HepG2 (cell line): Measurements from ENCODE around the gene HES2. TPM values are rescaled to one million over a fixed set of nuclear protein-coding genes. Genes with fewer than 3 reads are reported as not detected.

Experiments
- ADNP ChIP-seq: sonication (generic); formaldehyde crosslinking; IDR thresholded peaks from 2 replicates; pipeline ENCODE4 v1.4.0; 2020; ENCODE audit warnings: missing genetic modification reagents
- AKAP8 ChIP-seq: sonication (generic); formaldehyde crosslinking; IDR thresholded peaks from 2 replicates; pipeline ENCODE4 v1.5.1; 2020; ENCODE audit warnings: mild to moderate bottlenecking, missing genetic modification reagents
- ARID5B ChIP-seq: IDR thresholded peaks from 2 replicates; pipeline ENCODE4 v1.4.0; 2020; ENCODE audit warnings: mild to moderate bottlenecking, missing genetic modification reagents
- CEBPB ChIP-seq: IDR thresholded peaks from 2 replicates; pipeline ENCODE4 v1.6.1; 2011; ENCODE audit warnings: low read depth, low read length, improper control_type of control experiment, borderline replicate concordance
- DMTF1 ChIP-seq: sonication (generic); formaldehyde crosslinking; IDR thresholded peaks from 2 replicates; pipeline ENCODE4 v1.4.0; 2020; ENCODE audit warnings: mild to moderate bottlenecking, missing genetic modification reagents
- DR1 ChIP-seq: sonication (generic); formaldehyde crosslinking; IDR thresholded peaks from 2 replicates; pipeline ENCODE4 v1.8.0; 2021; ENCODE audit warnings: mild to moderate bottlenecking, missing genetic modification reagents, inconsistent platforms
- ELF1 ChIP-seq: sonication (generic); formaldehyde crosslinking; IDR thresholded peaks from 2 replicates; pipeline ENCODE4 v1.4.0; 2020; ENCODE audit warnings: missing genetic modification reagents
- EP300 ChIP-seq, 3 experiments: sonication (generic) in 1 of 3; formaldehyde crosslinking in 1 of 3; IDR thresholded peaks; 2 replicates each; pipeline versions ENCODE4 v1.5.1 to v1.6.1; 2011 to 2020; ENCODE audit warnings: low read depth in 2 of 3, low read length in 2 of 3, borderline replicate concordance in 1 of 3, improper control_type of control experiment in 1 of 3, mild to moderate bottlenecking in 1 of 3, missing genetic modification reagents in 1 of 3, moderate library complexity in 1 of 3
- ERF ChIP-seq: IDR thresholded peaks from 2 replicates; pipeline ENCODE4 v1.6.1; 2018; ENCODE audit warnings: missing biosample characterization, missing genetic modification reagents
- JARID2 ChIP-seq: sonication (generic); formaldehyde crosslinking; IDR thresholded peaks from 2 replicates; pipeline ENCODE4 v1.8.1; 2023; ENCODE audit warnings: missing genetic modification reagents, inconsistent platforms; ENCODE audit not compliant: insufficient replicate concordance
- MEIS1 ChIP-seq: sonication (generic); formaldehyde crosslinking; IDR thresholded peaks from 2 replicates; pipeline ENCODE4 v1.9.0; 2021; ENCODE audit warnings: mild to moderate bottlenecking, missing genetic modification reagents, moderate library complexity, borderline replicate concordance
- MIXL1 ChIP-seq: IDR thresholded peaks from 2 replicates; pipeline ENCODE4 v1.6.1; 2016
- MXD1 ChIP-seq: sonication (generic); formaldehyde crosslinking; IDR thresholded peaks from 2 replicates; pipeline ENCODE4 v1.4.0; 2020; ENCODE audit warnings: mild to moderate bottlenecking, missing genetic modification reagents
- SNAI1 ChIP-seq: sonication (generic); formaldehyde crosslinking; IDR thresholded peaks from 2 replicates; pipeline ENCODE4 v1.5.0; 2020; ENCODE audit warnings: mild to moderate bottlenecking, missing genetic modification reagents, borderline replicate concordance
- SOX5 ChIP-seq: IDR thresholded peaks from 2 replicates; pipeline ENCODE4 v1.6.1; 2016; ENCODE audit warnings: borderline replicate concordance
- SP1 ChIP-seq, 2 experiments: fragments of 450-650 bp in 1 of 2; sonication (generic) in 1 of 2; formaldehyde crosslinking in 1 of 2; IDR thresholded peaks; 2 replicates each; pipeline versions ENCODE4 v1.4.0 to v1.6.1; 2016 to 2020; ENCODE audit warnings: missing genetic modification reagents in 1 of 2
- SRSF4 ChIP-seq: fragments of 200-400 bp; formaldehyde crosslinking; IDR thresholded peaks from one replicate; pipeline ENCODE4 v1.6.1; 2018; ENCODE audit warnings: mild to moderate bottlenecking, low read depth, low read length, moderate library complexity; ENCODE audit not compliant: poor library complexity, severe bottlenecking
- ZNF124 ChIP-seq: sonication (generic); formaldehyde crosslinking; IDR thresholded peaks from 2 replicates; pipeline ENCODE4 v1.4.0; 2020; ENCODE audit warnings: missing genetic modification reagents
- ZNF432 ChIP-seq: sonication (generic); formaldehyde crosslinking; IDR thresholded peaks from 2 replicates; pipeline ENCODE4 v1.5.0; 2020; ENCODE audit warnings: missing genetic modification reagents, mild to moderate bottlenecking, borderline replicate concordance
- polyA plus RNA-seq, 8 experiments: library from polyadenylated mRNA; depleted of rRNA in 3 of 8; stranded (reverse) in 7 of 8; unstranded in 1 of 8; fragments of >200 nt; fragmentation: Illumina TruSeq in 4 of 8; extraction: Trizol in 4 of 8; gene quantifications; 2 replicates each; pipeline versions ENCODE4 v1.2.1 to v1.2.3, GENCODE V29; 2011 to 2016; ENCODE audit warnings: low read depth in 4 of 8, missing spikeins in 1 of 8, mixed read lengths in 1 of 8; ENCODE audit not compliant: insufficient read depth in 1 of 8
- total RNA-seq, 5 experiments: library from RNA; depleted of rRNA; stranded (reverse); fragments of >200 nt; fragmentation: Illumina TruSeq; extraction: Trizol; gene quantifications; 2 replicates each; pipeline ENCODE4 v1.2.3, GENCODE V29; 2016; ENCODE audit warnings: low read depth in 1 of 5
- TF ChIP-seq, protein P1 (sequence below): sonication (generic); formaldehyde crosslinking; IDR thresholded peaks from 2 replicates; pipeline ENCODE4 v1.4.0; 2020; ENCODE audit warnings: low read depth, mild to moderate bottlenecking, missing genetic modification reagents

The HES2 gene
- total and polyA plus RNA-seq, 2 of the 13 experiments (the other 11 are each of a cell fraction or from before 2014, with no cell fraction given) = 0.11 to 0.17 TPM

DNA sequence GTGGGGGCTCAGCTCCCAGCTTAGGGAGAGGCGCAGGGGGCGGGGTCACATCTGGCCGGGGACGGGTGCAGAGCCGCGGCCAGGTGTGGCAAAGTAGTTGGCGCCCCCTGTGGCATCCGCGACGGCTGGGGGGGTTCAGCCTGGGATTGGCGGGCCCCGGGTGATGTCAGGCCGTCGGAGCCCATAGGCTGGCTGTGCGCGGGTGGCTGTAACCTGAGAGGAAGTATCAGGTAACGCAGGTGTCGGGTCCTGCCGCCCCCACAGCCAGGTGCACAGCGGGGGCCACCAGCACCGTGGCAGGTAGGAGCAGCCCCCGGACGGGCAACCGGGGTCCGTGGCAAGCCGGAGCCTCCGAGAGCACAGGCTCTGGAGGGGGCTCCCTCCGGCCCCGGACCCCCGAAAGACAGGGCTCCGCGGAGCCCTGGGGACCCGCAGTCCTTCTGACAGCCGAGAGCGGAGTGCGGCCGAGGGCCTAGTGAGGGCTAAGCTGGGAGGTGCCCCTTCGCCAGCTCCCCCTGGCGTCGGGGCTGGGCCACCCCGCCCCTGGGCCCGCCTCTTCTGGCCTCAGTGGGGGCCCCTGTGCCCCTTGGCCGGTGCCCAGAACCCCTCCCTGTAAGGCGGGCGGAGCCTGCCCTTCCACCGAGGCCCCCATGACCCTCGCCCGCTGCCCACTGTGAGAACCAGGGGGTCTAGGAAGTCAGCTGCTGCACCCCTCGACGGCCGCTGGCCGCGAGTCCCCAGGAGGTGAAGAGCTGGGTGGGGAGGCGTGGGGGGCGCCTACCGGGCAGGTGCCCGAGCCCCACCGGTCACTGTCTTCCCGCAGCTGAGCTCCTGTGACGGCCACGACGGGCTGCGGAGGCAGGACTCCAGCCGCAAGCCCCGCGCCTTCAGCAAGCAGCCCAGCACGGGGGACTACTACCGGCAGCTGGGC lies 28.4 kb upstream of the HES2 start (continued):
- TF ChIP-seq ARID5B (peak; percentile 77; the same call in 1 of the 2 replicates), MXD1 (CRISPR knock-in tag) (no peak; the same call in 1 of the 2 replicates), JARID2 (CRISPR knock-in tag) (no peak), ADNP (CRISPR knock-in tag) (no peak), SRSF4 (no peak), SP1 (IDR thresholded peaks at IDR 0.05) (no peak), SP1 (CRISPR knock-in tag; IDR thresholded peaks at IDR 0.05) (peak; percentile 32; the same call in 1 of the 2 replicates), DR1 (no peak), SOX5 (CRISPR knock-in tag) (no peak; the same call in 1 of the 2 replicates), CEBPB (no peak), MEIS1 (0 out of 2 replicates have a peak, but pooled peaks have one; percentile 54), AKAP8 (CRISPR knock-in tag) (peak; percentile 27; the same call in 1 of the 2 replicates), EP300 (IDR thresholded peaks at IDR 0.05; ENCODE audit: low read depth in 2 of 2, low read length in 2 of 2) (0 out of 4 replicates have a peak, but pooled peaks of 1 of the 2 experiments have one; percentile 14), EP300 (CRISPR knock-in tag; IDR thresholded peaks at IDR 0.05; ENCODE audit: borderline replicate concordance) (no peak), SNAI1 (CRISPR knock-in tag) (peak; percentile 91), ZNF124 (CRISPR knock-in tag) (no peak; the same call in 1 of the 2 replicates), ERF (CRISPR knock-in tag) (peak; percentile 65), DMTF1 (CRISPR knock-in tag) (no peak), ELF1 (CRISPR knock-in tag) (peak; percentile 9; the same call in 1 of the 2 replicates), ZNF432 (CRISPR knock-in tag) (no peak), MIXL1 (CRISPR knock-in tag) (no peak)
- TF ChIP-seq, protein P1, sequence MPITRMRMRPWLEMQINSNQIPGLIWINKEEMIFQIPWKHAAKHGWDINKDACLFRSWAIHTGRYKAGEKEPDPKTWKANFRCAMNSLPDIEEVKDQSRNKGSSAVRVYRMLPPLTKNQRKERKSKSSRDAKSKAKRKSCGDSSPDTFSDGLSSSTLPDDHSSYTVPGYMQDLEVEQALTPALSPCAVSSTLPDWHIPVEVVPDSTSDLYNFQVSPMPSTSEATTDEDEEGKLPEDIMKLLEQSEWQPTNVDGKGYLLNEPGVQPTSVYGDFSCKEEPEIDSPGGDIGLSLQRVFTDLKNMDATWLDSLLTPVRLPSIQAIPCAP (CRISPR knock-in tag) = no peak
